22Rv1 (cell line): ENCODE results near the gene COLGALT1.

Experiments used
- CTCF ChIP-seq: fragments of 450-650 bp; IDR thresholded peaks from 2 replicates; pipeline ENCODE4 v1.5.1; 2017; ENCODE audit warnings: mild to moderate bottlenecking
- ZFX ChIP-seq: fragments of 450-650 bp; IDR thresholded peaks from 2 replicates; pipeline ENCODE4 v1.6.1; 2017; ENCODE audit warnings: antibody characterized with exemption, borderline replicate concordance

DNA sequence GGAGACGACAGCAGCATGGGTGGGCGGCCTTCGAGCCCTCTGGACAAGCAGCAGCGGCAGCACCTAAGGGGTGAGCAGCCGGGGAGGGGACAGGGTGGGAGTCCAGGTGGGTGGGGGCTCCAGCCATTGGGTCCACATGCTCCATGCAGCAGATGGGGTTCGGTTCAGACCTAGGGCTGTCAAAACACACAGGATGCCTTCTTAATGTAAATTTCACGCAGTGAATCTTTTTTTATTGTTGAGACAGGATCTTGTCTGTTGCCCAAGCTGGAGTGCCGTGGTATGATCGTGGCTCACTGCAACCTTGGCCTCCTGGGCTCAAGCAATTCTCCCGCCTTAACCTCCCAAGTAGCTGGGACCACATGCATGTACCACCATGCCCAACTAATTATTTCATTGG is 28.1 kb upstream of the COLGALT1 start:
- TF ChIP-seq CTCF: no peak
- TF ChIP-seq ZFX: no peak
